ENCODE results near the gene COASY.

COASY gene

GRCh38 chr17:42522263-42522790 is 39.6 kb upstream of the COASY start:
- no peak for TF ChIP-seq CTCF (conservative IDR thresholded peaks at IDR 0.05; ENCODE audit: low read depth, low read length)
- no peak overlapping the region for H3K4me3 ChIP-seq (ENCODE audit: low read depth, low read length)
- no peak for DNase-seq (ENCODE audit: low read depth)

GRCh38 chr17:42522798-42523278 is 39.1 kb upstream of the COASY start:
- no peak for TF ChIP-seq CTCF (conservative IDR thresholded peaks at IDR 0.05; ENCODE audit: low read depth, low read length)
- no peak for DNase-seq (ENCODE audit: low read depth)
- no peak overlapping the region for H3K4me3 ChIP-seq (ENCODE audit: low read depth, low read length)

- no peak overlapping the region for H3K4me3 ChIP-seq (ENCODE audit: low read depth, low read length)
- no peak for TF ChIP-seq CTCF (conservative IDR thresholded peaks at IDR 0.05; ENCODE audit: low read depth, low read length)
- no peak for DNase-seq (ENCODE audit: low read depth)
These were observed 36.7 kb upstream of the COASY start for GRCh38 chr17:42525221-42525620.

- TF ChIP-seq CTCF (conservative IDR thresholded peaks at IDR 0.05; ENCODE audit: low read depth, low read length) = no peak
- peak; percentile 30 for DNase-seq (ENCODE audit: low read depth)
- H3K4me3 ChIP-seq (ENCODE audit: low read depth, low read length) = no peak overlapping the region
These were observed 35.9 kb upstream of the COASY start for GRCh38 chr17:42526031-42526444.

GRCh38 chr17:42527932-42528331 is 34.0 kb upstream of the COASY start:
- TF ChIP-seq CTCF (conservative IDR thresholded peaks at IDR 0.05; ENCODE audit: low read depth, low read length) = no peak
- no peak for DNase-seq (ENCODE audit: low read depth)

GRCh38 chr17:42529061-42529460 is 32.9 kb upstream of the COASY start:
- H3K4me3 ChIP-seq (ENCODE audit: low read depth, low read length) = no peak overlapping the region
- no peak for TF ChIP-seq CTCF (conservative IDR thresholded peaks at IDR 0.05; ENCODE audit: low read depth, low read length)
- no peak for DNase-seq (ENCODE audit: low read depth)

More at GRCh38 chr17:42527932-42528331, 34.0 kb upstream of the COASY start:
- no peak overlapping the region for H3K4me3 ChIP-seq (ENCODE audit: low read depth, low read length)

GRCh38 chr17:42530952-42531454 is 30.9 kb upstream of the COASY start:
- no peak for DNase-seq (ENCODE audit: low read depth)
- H3K4me3 ChIP-seq (ENCODE audit: low read depth, low read length) = no peak overlapping the region
- TF ChIP-seq CTCF (conservative IDR thresholded peaks at IDR 0.05; ENCODE audit: low read depth, low read length) = no peak

All from choroid plexus epithelial cell (primary cell).